Measurements from ENCODE around the gene VSIG4. TPM values are rescaled to one million over a fixed set of nuclear protein-coding genes. Genes with fewer than 3 reads are reported as not detected.

Gene VSIG4
- total RNA-seq, 1 experiment from 2014 or later = 0.10 TPM

DNA sequence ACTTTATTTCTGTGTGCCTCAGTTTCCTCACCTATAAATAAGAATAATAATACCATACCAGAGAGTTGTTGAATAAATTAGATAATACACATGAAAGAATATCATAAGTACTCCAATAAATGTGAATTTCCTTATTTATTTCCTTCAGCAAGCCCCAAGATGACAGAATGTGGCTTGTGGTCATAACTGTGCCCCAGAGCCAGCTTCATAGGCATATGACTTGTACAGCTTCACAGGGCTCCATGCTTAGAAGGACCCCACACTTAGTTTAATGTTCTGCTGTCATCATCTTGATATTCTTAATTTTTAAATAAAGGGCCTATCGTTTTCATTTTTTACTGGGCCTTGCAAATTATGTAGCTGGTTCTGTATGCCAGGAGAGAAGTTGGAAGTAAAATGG is 25.3 kb downstream of the VSIG4 start:
- POLR2A ChIA-PET = no interaction called here
- in situ Hi-C loops (cut with HindIII; ENCODE audit: low pct_unique_long_range_greater_than_20kb, low sequenced_read_pairs) = no loop called here

GRCh38 chrX:66014084-66014483 is 25.8 kb downstream of the VSIG4 start:
- Histone ChIP-seq H3K4me1 (ENCODE audit: control insufficient read depth, insufficient read depth, low read length) (no peaks in the 10 kb centered on the region), H3K27me3 (ENCODE audit: control insufficient read depth, insufficient read depth, low read length) (no peaks in the 10 kb centered on the region), H3K9me3 (ENCODE audit: control insufficient read depth, insufficient read depth, low read depth, low read length) (no peaks in the 10 kb centered on the region), H3K36me3 (ENCODE audit: control insufficient read depth, insufficient read depth, low read length) (no peaks in the 10 kb centered on the region), H3K27ac (ENCODE audit: low read length) (no peak overlapping the region), H3K4me3 (ENCODE audit: low read depth in 2 of 2, low read length in 2 of 2) (no peak overlapping the region)
- ChIA-PET CTCF (no interaction called here), POLR2A (no interaction called here)
- no peak for ATAC-seq
- in situ Hi-C loops (cut with HindIII; ENCODE audit: low pct_unique_long_range_greater_than_20kb, low sequenced_read_pairs) = no loop called here
- BruUV-seq (replicated peaks) = no TSS peak
- TF ChIP-seq POLR2AphosphoS5 (IDR thresholded peaks at IDR 0.05; ENCODE audit: low read depth, low read length) (no peak), TCF7L2 (IDR thresholded peaks at IDR 0.05; ENCODE audit: low read depth, low read length) (no peak), SIN3A (IDR thresholded peaks at IDR 0.05; ENCODE audit: borderline replicate concordance, insufficient read depth, low read depth, low read length) (no peak), CTCF (IDR thresholded peaks at IDR 0.05) (no peak), REST (IDR thresholded peaks at IDR 0.05; ENCODE audit: insufficient read depth in 1 of 2, low read depth in 2 of 2, low read length in 1 of 2) (no peak)
- DNase-seq (ENCODE audit: low read depth, low spot score) = no peak
- intact Hi-C loops (cut with micrococcal nuclease; ENCODE audit: unreplicated experiment) = no loop called here

More for the DNA sequence above, 25.3 kb downstream of the VSIG4 start:
- Histone ChIP-seq H3K9me3 (ENCODE audit: control insufficient read depth, insufficient read depth, low read depth, low read length) (no peaks in the 10 kb centered on the region), H3K27ac (ENCODE audit: low read length) (no peak overlapping the region), H3K36me3 (ENCODE audit: control insufficient read depth, insufficient read depth, low read length) (no peaks in the 10 kb centered on the region), H3K4me1 (ENCODE audit: control insufficient read depth, insufficient read depth, low read length) (no peaks in the 10 kb centered on the region), H3K27me3 (ENCODE audit: control insufficient read depth, insufficient read depth, low read length) (no peaks in the 10 kb centered on the region), H3K4me3 (ENCODE audit: low read depth in 2 of 2, low read length in 2 of 2) (no peak overlapping the region)
- CTCF ChIA-PET = no interaction called here
- BruUV-seq (replicated peaks) = no TSS peak
- intact Hi-C loops (cut with micrococcal nuclease; ENCODE audit: unreplicated experiment) = no loop called here
- ATAC-seq (no peak), DNase-seq (ENCODE audit: low read depth, low spot score) (no peak)
- TF ChIP-seq TCF7L2 (IDR thresholded peaks at IDR 0.05; ENCODE audit: low read depth, low read length) = no peak
- no peak for TF ChIP-seq SIN3A (IDR thresholded peaks at IDR 0.05; ENCODE audit: borderline replicate concordance, insufficient read depth, low read depth, low read length)
- TF ChIP-seq POLR2AphosphoS5 (IDR thresholded peaks at IDR 0.05; ENCODE audit: low read depth, low read length) = no peak
- TF ChIP-seq REST (IDR thresholded peaks at IDR 0.05; ENCODE audit: insufficient read depth in 1 of 2, low read depth in 2 of 2, low read length in 1 of 2) = no peak
- no peak for TF ChIP-seq CTCF (IDR thresholded peaks at IDR 0.05)

Measured in Panc1 (cell line).